KG1 (cell line): ENCODE measurements around the gene CHMP4B.
A peak's percentile ranks its signal among the peaks of the same experiment; 100 is the strongest.

Source experiments
- DNase-seq: peaks from one replicate; lab custom pipeline; 2025; lab: John Stamatoyannopoulos, UW

CHMP4B gene

DNA sequence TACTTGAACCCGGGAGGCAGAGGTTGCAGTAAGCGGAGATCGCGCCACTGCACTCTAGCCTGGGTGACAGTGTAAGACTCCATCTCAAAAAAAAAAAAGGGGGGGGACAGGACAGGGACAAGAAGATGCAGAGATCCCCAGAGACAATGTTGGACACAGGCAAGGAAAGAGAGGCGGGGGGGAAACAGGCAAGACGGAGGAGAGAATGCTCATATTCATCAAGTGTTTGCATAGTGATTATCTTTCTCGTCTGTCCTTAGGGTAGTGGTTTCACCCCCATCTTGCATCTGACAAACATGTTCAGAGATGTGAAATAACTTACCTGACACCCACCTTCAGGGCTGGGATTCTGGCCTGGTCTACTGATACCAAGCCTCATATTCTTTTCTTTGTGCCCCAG is 29.0 kb downstream of the CHMP4B start:
- DNase-seq: no peak

DNA sequence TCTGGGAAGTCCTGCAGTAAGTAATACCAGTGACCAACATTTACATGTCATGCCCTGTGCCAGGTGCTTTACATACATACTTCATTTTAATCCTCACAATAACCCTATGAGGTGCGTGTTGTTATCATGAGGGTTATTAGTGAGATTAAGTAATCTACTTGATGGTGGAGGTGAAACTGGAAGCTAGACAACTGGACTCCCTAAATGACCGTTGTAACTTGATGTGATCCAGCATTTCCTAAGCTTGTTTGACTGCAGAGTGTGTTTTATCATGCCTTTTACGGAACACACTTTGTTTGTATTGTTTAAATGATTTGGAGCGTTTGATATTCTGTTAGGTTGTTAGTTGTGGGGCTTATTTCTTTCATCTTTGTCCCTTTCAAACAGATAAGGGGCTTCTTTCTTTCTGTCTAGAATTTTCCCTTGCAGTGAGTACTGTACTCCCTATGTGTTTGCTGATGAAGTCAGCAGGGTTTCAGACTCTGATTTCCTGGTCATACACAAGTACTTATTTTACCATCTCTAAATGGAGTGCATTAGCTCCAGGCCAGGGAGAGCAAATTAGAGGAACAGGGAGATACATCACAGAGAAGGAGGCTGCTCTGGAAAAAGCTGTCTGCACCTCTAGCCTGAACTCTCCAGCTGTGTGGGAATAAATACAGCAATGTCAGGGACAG is 29.7 kb downstream of the CHMP4B start:
- DNase-seq: no peak

DNA sequence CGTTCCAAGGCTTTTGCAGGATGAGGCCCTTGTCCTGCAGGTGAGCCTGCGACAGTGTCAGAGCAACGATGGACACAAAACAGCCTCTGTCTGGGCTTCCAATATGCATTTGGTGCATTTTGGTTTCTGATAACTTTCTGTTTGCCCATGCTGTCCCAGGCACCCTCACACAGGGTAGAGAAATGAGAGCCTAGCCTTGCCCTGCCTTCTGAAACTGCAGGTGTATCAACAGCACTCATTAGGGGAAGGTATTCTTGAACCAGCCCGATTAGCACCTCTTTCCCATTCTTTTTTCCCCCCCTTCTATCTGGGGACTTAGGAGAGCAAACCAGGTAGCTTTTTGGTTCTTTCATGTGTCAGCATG is 30.3 kb downstream of the CHMP4B start:
- no peak for DNase-seq

DNA sequence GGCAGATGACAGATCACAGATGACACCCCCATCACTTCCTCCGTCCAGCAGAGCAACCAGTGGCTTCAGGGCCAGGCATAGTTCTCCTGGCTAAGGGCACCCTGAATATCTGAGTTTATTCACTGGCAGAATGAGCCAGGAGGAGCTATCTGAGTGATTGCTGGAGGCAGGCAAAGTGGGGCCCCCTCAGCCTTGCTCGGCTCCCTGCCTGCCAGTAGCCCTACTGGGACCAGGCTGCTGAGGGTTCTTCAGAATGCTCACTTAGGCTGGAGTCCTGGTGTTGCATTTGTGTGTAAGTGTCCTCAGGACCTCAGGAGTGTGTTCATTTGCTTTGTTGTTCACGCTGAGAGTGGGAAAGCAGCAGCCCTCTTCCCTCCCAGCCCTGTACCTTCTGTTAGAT is 31.2 kb downstream of the CHMP4B start:
- DNase-seq: no peak

DNA sequence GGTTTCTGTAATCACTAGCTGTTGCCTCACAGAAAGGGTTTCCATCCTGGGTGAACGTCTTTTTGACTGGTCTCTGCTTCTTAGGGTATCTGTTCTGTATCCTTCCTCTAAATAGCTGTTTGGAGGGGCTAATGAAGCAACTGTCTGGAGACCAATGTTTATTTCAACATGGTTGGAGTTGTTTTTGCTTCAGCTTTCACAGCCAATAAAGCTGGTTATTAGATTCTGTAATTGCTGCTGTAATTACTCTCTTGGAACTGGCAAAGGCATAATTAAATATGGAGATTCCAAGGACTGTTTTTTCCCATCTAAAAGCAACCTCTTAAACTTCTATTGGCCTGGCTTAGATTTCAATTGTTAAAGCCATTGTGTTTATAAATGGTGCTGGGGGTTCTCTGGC is 31.9 kb downstream of the CHMP4B start:
- DNase-seq: no peak

DNA sequence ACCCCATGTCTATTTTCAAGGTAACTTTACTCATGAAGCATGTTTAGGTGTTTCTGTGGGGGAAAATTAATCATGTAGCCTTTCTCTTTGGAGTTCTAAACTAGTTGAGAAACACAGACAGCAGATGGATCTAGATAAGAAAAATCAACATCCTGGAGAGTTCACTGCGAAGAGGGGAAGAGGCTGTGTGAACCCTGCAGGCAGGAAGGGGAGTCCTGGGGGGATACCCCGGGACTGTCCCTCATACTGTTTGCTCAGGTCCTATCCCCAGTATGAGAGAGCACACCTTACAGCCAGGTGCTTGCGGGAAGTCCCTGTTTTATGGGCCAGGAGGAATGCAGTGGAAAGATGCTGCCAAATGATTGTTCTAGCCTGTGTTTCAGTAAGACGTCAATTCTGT is 32.7 kb downstream of the CHMP4B start:
- no peak for DNase-seq

DNA sequence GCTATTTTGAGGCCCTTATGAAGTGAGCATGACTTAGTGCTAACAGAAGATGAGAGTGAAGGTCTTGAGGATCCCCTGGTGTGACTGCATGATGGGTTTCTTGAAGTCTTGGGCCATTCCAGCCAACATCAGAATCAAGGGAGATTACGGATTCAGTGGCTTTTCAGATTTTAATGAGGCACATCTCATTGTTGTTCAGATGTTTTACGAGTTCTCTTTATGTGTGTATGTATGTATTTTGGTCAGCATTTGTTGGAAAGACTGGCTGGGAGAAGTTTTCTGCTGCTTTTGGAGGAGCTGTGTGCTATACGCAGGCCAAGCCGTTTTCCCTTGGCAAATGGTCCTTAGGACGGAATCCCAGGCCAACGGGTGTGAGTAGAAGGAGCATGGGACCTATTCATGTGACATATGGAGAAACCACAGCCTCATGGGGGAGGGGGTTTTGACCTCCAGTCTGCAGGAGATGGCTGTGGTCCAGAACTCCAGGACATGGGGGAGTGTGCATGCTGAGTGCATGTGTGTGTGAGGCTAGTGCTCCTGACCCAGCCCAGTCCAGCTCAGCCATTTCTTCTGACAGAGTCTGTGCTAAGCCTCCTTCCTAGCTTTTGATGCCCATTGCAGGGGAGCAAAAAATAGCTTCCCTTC is 35.3 kb downstream of the CHMP4B start:
- DNase-seq: no peak

DNA sequence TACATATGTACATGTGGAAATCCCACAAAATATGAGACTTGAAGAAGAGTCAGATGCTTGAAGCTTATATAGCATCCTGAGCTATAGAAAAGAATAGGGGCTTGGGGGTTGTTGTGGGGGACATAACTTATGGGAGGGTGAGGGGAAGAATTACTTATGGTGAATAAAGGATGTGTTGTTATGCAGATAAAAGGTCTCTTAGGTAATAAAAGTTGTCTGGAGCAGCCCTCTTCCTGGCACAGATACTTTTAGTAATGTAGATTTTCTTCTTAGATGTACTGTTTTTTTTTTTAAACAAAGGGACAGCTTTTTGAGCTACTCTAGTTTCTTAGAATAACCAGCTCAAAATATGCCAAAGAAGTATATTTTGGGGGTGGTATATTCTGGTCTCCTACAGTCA is 35.9 kb downstream of the CHMP4B start:
- DNase-seq: no peak

DNA sequence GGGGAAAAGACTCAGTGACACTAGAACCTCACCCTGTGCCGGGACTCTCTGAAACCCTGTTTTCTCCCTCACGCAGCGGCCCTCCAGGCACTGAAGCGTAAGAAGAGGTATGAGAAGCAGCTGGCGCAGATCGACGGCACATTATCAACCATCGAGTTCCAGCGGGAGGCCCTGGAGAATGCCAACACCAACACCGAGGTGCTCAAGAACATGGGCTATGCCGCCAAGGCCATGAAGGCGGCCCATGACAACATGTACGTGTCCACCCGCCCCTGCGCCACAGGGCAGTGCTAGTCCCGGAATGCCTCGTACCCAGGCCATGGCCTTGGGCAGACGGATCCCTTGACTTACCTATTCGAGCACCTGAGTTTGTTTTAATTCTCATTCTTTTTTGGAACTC is 37.2 kb downstream of the CHMP4B start:
- DNase-seq: no peak

DNA sequence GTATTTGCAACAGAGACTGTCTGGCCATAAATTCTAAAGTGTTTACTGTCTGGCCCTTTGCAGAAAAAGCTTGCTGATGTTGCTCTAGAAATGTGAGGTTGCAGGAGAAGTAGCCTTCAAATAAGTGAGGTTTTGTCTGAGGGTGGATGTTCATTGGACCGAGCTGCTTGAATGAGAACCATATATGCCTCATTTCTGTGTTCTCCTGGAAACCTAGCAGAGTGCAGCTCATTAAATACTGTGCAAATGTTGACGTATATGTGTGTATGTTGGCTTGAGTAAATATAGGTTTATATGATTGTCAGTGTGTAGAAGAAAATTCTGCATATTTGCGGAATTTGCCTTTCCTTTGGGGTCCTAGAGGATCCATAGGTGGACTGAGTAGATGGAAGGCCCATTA is 39.0 kb downstream of the CHMP4B start:
- no peak for DNase-seq

DNA sequence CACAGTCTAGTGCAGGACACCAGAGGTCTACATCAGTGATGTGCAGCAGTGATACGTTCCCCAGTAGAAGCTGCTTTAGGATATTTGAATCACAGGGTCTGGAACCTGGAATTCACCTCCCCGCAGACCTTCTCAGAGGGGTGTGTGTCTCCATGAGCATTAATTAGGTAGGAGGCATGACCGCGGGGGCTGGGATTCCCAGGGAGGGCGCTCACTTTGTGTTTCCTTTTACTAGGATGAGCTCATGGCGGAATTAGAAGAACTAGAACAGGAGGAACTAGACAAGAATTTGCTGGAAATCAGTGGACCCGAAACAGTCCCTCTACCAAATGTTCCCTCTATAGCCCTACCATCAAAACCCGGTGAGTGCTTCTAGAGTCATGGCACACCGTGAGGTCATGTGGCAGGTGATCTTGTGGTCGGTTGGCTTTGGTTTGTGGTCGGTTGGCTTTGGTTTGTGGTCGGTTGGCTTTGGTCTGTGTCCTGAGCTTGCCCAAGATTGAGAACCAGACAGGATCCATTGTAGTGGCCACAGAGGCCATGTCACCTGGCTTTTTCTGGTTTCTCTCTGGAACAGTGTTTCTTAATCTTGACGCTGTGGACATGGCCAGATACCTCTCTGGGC is 40.8 kb downstream of the CHMP4B start:
- DNase-seq: no peak

DNA sequence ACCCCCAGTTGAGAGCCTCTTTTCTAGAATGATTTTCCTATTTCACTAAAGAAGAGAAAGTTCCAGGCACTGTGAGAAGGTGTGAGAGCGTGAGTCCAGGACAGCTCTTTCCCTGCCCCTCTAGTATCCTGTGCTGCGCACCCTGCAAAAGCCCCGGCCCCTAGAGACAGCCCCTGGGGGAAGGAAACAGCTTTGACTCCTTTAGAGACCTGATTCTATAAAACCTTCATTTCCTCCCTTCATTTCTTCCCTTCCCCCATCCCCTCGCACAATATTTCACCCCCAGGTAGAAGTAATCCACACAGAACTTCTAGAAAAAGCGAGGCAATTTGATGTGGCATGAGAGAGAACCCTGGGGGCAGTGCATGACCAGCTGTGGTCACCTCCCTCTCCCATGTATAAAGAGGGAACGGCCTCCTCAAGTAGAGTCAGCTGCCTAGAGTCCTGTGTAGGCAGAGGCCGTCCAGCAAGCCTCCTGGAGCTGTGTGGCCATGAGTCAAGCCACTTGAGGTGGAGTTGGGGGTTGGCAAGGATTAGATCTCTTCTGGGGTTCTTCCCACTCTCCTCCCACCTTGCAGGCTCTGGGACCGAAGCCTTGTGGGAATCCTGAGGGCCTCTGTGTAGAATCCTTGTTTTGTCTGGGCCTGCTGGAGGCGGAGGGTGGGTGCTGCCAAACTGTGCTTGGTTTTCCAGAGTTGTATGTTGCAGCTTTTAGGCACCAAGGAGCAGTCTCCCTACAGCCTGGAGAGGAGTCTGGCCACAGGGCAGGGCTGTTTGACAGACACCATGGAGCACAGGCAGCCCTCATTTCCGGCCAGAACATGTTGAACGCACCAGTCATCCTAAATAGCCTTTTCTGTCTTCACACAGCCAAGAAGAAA is 41.7 kb downstream of the CHMP4B start:
- DNase-seq: no peak

DNA sequence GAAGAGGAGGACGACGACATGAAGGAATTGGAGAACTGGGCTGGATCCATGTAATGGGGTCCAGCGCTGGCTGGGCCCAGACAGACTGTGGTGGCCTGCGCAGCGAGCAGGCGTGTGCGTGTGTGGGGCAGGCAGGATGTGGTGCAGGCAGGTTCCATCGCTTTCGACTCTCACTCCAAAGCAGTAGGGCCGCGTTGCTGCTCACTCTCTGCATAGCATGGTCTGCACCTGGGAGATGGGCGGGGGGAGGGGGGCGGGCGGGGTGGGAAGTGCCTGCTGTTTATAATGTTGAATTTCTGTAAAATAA is 42.3 kb downstream of the CHMP4B start:
- DNase-seq: no peak

DNA sequence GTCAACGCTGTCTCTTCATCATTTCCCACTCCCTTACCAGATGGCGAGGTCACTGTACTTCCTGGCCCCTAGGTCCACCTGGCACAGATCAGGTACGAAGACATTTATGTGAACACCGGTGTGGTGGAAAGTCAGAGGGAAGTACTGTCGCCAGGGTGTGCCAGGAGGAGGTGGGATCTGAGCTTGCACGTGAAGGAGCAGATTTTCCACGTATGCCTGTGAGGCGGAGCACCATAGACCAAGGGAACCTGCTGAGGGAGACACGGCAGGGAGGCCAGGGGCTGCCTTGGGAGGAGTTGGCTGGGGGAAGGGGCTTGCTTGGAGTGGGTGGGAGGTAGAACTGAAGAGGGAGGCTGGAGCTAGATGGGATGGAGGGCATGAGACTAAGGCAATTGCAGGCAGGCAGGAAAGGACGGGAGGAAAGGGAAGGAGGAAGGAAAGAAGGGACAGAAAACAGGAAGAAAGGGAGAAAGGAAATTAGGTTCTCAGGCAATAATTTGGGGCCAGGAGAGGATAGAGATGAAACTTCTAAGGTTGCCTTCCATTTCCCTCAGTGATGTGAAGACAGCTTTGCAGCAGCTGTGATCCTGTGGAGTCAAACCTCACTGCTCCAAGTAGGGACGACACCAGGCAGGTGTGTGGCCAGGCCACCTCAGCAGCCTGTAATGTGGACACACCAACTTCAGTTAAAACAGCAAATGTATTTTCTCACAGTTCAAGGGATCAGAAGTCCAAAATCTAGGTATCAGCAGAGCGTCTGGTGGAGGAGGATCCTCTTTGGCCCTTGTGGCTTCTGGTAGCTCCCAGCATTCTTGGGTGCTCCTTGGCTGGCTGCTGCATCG is 46.8 kb downstream of the CHMP4B start:
- no peak for DNase-seq

DNA sequence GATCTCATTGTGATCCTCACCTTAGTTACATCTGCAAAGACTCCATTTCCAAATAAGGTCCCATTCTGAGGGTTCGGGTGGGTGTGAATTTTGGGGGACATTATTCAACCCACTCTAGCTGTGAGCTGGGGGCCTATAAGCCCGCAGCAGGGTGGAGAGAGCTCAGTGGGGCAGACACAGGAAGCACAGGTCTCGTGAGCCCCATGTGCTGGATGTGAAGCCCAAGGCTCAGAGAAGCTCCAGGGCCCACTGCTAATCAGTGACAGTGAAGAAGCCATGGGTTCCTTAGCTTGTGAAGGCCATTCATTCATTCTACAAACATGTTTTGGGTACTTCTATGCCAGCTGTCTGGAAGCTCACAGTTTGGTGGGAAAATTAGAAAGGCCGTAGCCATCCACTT is 47.5 kb downstream of the CHMP4B start:
- DNase-seq: no peak

DNA sequence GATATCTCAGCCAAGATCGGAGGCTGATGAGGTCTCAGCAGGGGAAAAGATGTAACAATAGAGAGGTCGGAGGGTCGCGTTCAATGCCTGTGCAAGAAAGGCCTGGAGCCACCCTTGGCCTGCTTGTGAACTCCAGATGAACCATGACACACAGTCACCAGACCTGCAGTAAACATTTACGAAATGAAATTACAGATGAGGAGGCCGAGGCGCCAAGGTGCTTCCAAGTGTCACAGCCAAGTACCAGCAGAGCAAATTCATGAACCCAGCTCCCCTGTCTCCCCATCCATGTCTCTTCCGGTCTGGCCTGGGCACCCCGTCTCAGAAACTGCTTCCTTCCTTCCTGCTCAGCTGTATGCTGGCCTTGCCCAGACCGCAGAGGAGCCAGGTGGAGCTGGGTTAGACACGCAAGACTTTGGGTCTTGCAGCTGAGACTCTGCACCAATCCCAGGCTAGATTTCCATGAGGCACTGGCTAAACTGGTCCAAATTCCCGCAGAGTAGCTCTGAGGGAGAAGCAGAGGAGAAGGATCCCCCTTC is 48.1 kb downstream of the CHMP4B start:
- peak; percentile 69 for DNase-seq

DNA sequence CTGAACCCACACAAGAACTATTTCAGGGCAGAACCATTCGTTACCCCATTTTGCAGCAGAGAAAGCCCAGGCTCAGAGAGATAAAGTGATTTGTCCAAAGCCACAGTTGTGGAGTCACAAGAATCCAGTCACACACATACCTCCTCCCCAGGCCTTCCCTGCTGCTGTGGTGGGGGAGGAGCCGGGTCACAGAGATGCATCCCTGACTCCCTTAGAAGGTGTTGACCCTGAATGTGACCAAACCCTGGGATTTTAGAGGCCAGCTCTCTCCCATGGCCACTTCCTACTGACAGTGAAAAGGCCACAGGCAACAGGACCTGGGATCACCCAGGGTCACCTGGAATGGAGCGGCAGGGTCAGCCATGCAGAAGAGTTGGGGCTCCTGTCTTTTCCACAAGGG is 48.6 kb downstream of the CHMP4B start:
- no peak for DNase-seq

DNA sequence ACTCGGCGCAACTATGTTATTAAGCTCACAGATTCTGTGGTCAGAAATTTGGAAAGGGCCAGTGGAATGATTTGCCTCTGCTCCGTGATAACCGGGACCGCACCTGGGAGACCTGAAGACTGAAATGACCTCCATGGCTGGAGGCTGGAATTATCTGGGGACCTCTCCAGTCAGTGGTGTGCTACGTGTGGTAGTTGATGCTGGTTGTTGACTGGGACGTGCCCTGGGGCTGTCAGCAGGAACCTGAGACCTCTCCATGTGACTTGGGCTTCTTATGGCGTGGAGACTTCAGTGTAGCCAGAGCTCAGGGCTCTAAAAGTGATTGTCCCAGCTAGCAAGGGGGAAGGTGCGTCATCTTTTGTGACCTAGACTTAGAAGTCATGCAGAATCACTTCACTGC is 50.3 kb downstream of the CHMP4B start:
- no peak for DNase-seq

DNA sequence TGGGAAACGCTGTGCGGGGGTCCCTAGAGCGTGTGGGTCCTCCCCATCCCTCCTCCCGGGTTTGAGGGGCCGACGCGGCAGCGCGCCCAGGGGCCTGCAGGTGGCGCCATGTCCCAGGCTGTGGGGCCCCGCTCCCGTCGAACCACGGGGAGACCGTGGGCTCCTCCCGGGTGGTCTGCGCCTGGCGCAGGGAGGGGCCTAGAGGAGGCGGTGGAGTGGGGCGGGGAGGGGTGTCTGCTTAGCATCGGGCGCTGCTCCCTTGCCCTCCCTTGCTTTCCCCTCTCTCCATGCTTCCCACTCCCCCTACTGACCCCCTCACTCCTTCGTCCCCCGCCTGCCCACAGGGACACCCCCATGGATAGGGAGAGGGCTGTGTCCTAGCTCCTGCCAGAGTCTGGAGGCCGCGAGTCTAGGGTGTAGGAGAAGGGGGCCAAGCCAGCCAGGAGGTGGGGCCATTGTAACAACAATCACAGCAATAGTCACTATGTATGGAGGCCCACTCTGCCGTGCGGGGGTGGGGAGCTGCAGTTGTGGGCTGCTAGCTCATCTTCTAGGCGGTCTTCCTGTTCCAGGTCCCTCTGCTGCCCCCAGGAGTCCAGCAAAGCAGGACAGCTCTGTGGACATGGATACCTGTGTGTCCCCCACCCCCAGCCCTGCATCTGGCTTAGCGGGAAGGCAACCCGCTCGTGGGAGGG is 51.7 kb downstream of the CHMP4B start:
- no peak for DNase-seq

DNA sequence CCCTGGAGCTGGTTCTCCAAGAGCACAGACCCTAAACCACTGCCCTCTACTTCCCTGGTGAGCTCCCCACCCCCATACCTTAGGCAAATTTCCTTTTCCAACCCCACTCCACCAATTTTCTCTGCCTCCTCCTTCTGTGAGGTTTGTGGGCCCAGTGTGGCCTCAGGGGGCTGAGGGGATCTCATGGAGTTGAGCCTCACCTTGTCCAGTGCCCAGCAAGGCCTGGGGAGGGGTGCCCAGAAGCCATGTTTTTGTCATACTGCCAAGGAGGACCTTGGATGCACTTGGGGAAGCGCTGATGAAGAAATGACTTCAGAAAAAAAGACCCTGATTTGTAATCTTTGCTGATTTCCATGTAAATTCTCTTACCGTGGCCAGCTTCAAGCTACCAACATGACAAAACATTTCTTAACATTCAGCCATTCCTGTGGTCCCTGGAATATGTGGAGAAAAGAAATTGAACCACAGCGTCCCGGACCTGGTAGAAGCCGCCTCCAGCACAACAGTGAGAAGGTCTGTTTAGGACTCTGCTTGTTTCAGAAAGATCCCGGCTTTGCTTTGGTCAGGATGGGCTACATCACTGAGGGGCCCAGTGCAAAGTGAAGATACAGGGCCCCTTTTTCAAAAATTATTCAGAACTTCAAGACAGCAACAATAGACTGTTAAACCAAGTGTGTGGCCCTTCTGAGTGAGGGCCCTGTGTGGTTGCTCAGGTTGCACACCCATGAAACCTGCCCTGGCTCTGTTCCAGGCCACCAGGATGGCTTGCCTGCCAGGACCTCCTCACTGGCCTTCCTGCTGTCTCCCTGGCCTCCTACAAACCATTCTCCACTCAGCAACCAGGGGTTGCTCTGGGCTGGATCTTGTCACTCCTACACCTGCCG is 52.5 kb downstream of the CHMP4B start:
- no peak for DNase-seq
